Lower lobe of right lung (tissue), 2 donors: ENCODE measurements around the gene TMEM30B. TPM values are rescaled to one million over a fixed set of nuclear protein-coding genes. Genes with fewer than 3 reads are reported as not detected.
"Not testable (repeated sequence)": the region's sequence is repeated elsewhere in the genome, so short reads cannot be mapped to it uniquely, and the experiment has no call there.

Experiments
- ATAC-seq, 2 donors: fragments of 200-7000 bp; cut with Tn5 transposase; one replicate each; pipeline ENCODE4 v1.9.1; 2020 to 2022; ENCODE audit warnings: mild to moderate bottlenecking in 2 of 2, moderate library complexity in 2 of 2
- DNase-seq: peaks from one replicate; pipeline ENCODE4 v3.0.0-alpha.2; 2020
- H3K27ac ChIP-seq: fragments of 200-600 bp; one replicate; pipeline ENCODE4 v1.8.0; 2022
- H3K27me3 ChIP-seq: fragments of 200-600 bp; one replicate; pipeline ENCODE4 v1.8.0; 2022; ENCODE audit warnings: low read depth
- H3K36me3 ChIP-seq: fragments of 200-600 bp; one replicate; pipeline ENCODE4 v1.8.0; 2022; ENCODE audit warnings: mild to moderate bottlenecking
- H3K4me1 ChIP-seq: fragments of 200-600 bp; one replicate; pipeline ENCODE4 v1.8.0; 2022
- H3K4me3 ChIP-seq: fragments of 200-600 bp; one replicate; pipeline ENCODE4 v1.8.0; 2022; ENCODE audit warnings: mild to moderate bottlenecking
- H3K9me3 ChIP-seq: fragments of 200-600 bp; one replicate; pipeline ENCODE4 v1.8.0; 2022
- CTCF ChIP-seq: fragments of 200-600 bp; IDR thresholded peaks from one replicate; pipeline ENCODE4 v1.8.0; 2022; ENCODE audit warnings: antibody characterized with exemption, mild to moderate bottlenecking
- intact Hi-C: fragments of 100-400 bp; cut with DNase I; formaldehyde crosslinking; loops from one replicate; pipeline ENCODE4 v1.11.0; 2022
- total RNA-seq: library from RNA; stranded (reverse); fragmentation: NEBNext Ultra II Directional; extraction: Animal tissue kit (Norgen Biotek cat#: 25700); gene quantifications from one replicate; pipeline ENCODE4 v1.2.1, GENCODE V29; 2021
- donor health status: DM: no; HTN: yes; CAD: no; lungs with severe emphysema.

TMEM30B gene
- total RNA-seq, 1 donor from 2014 or later = 20.3 TPM

GRCh38 chr14:61244009-61244408 is 37.1 kb downstream of the TMEM30B start:
- H3K36me3 ChIP-seq = no peaks in the 10 kb centered on the region
- H3K4me3 ChIP-seq = no peak overlapping the region
- H3K27ac ChIP-seq = no peak overlapping the region
- H3K4me1 ChIP-seq = no peaks in the 10 kb centered on the region
- ATAC-seq (no peak), DNase-seq (no peak)
- peaks cover 8% of the 10 kb centered on the region for H3K9me3 ChIP-seq
- peaks cover 4% of the 10 kb centered on the region for H3K27me3 ChIP-seq
- intact Hi-C loops = no loop called here
- TF ChIP-seq CTCF = no peak

- no peaks in the 10 kb centered on the region for H3K4me1 ChIP-seq
- no peaks in the 10 kb centered on the region for H3K36me3 ChIP-seq
- H3K9me3 ChIP-seq = peaks cover 8% of the 10 kb centered on the region
- no peak for ATAC-seq
- DNase-seq = no peak
- intact Hi-C loops = no loop called here
- no peak overlapping the region for H3K4me3 ChIP-seq
- TF ChIP-seq CTCF = no peak
- peaks cover 4% of the 10 kb centered on the region for H3K27me3 ChIP-seq
- no peak overlapping the region for H3K27ac ChIP-seq
Measured at GRCh38 chr14:61240206-61240605, 40.9 kb downstream of the TMEM30B start.

- intact Hi-C loops, ATAC-seq, H3K4me3 ChIP-seq, DNase-seq, H3K36me3 ChIP-seq, H3K27me3 ChIP-seq, H3K9me3 ChIP-seq, H3K4me1 ChIP-seq, H3K27ac ChIP-seq: not testable (repeated sequence)
Measured at GRCh38 chr14:61239285-61239684, 41.9 kb downstream of the TMEM30B start.

- no peak for TF ChIP-seq CTCF
- DNase-seq = no peak
- peaks cover 4% of the 10 kb centered on the region for H3K27me3 ChIP-seq
- H3K9me3 ChIP-seq = peaks cover 8% of the 10 kb centered on the region
- no peak overlapping the region for H3K27ac ChIP-seq
- H3K36me3 ChIP-seq = no peaks in the 10 kb centered on the region
- no peak overlapping the region for H3K4me3 ChIP-seq
- intact Hi-C loops = no loop called here
- no peaks in the 10 kb centered on the region for H3K4me1 ChIP-seq
- no peak for ATAC-seq
Measured at GRCh38 chr14:61238611-61239245, 42.4 kb downstream of the TMEM30B start.

GRCh38 chr14:61234215-61234916 is 46.8 kb downstream of the TMEM30B start:
- ATAC-seq (no peak), DNase-seq (no peak)
- H3K4me1 ChIP-seq = no peaks in the 10 kb centered on the region
- H3K27ac ChIP-seq = no peak overlapping the region
- H3K27me3 ChIP-seq = no peaks in the 10 kb centered on the region
- H3K36me3 ChIP-seq = no peaks in the 10 kb centered on the region
- intact Hi-C loops = no loop called here
- no peak for TF ChIP-seq CTCF
- H3K9me3 ChIP-seq = no peaks in the 10 kb centered on the region
- H3K4me3 ChIP-seq = no peak overlapping the region

- no peak for TF ChIP-seq CTCF
- ATAC-seq (no peak), DNase-seq (no peak)
- H3K36me3 ChIP-seq = no peaks in the 10 kb centered on the region
- no peaks in the 10 kb centered on the region for H3K27me3 ChIP-seq
- H3K9me3 ChIP-seq = no peaks in the 10 kb centered on the region
- no peak overlapping the region for H3K27ac ChIP-seq
- H3K4me3 ChIP-seq = no peak overlapping the region
- no peaks in the 10 kb centered on the region for H3K4me1 ChIP-seq
- intact Hi-C loops = no loop called here
Measured at GRCh38 chr14:61233436-61233956, 47.6 kb downstream of the TMEM30B start.
